NCI-H1436 treated with DMSO at 0.1 percent for 48 hours (cell line): Measurements from ENCODE around the gene HDDC2.
"Not testable (repeated sequence)": the region's sequence is repeated elsewhere in the genome, so short reads cannot be mapped to it uniquely, and the experiment has no call there.

ENCODE experiments used
- DNase-seq: peaks from one replicate; lab custom pipeline; 2025; lab: John Stamatoyannopoulos, UW

The HDDC2 gene

GRCh38 chr6:125306756-125307149 is 5.0 kb upstream of the HDDC2 start:
- DNase-seq: no peak

- DNase-seq: no peak
These were observed 3.3 kb upstream of the HDDC2 start for GRCh38 chr6:125304970-125305660.

GRCh38 chr6:125303512-125303854 is 1.7 kb upstream of the HDDC2 start:
- DNase-seq: no peak

- DNase-seq: no peak
These were observed 1.2 kb upstream of the HDDC2 start for GRCh38 chr6:125302840-125303511.

GRCh38 chr6:125300992-125301434 is 754 bp downstream of the HDDC2 start:
- DNase-seq: no peak

- DNase-seq: no peak
These were observed 2.5 kb downstream of the HDDC2 start for GRCh38 chr6:125299257-125299656.

- DNase-seq: no peak
These were observed 5.3 kb downstream of the HDDC2 start for GRCh38 chr6:125296471-125296870.

GRCh38 chr6:125294925-125295324 is 6.8 kb downstream of the HDDC2 start:
- DNase-seq: no peak

GRCh38 chr6:125294036-125294435 is 7.7 kb downstream of the HDDC2 start:
- no peak for DNase-seq

- DNase-seq: no peak
These were observed 8.2 kb downstream of the HDDC2 start for GRCh38 chr6:125293587-125293986.

GRCh38 chr6:125287718-125288117 is 14.0 kb downstream of the HDDC2 start:
- DNase-seq: no peak

- DNase-seq: no peak
These were observed 15.8 kb downstream of the HDDC2 start for GRCh38 chr6:125285936-125286335.

GRCh38 chr6:125285353-125285752 is 16.4 kb downstream of the HDDC2 start:
- DNase-seq: no peak

- DNase-seq: not testable (repeated sequence)
These were observed 19.3 kb downstream of the HDDC2 start for GRCh38 chr6:125282470-125282869.

GRCh38 chr6:125280370-125281035 is 21.3 kb downstream of the HDDC2 start:
- DNase-seq: not testable (repeated sequence)

GRCh38 chr6:125279961-125280360 is 21.8 kb downstream of the HDDC2 start:
- DNase-seq: no peak

- no peak for DNase-seq
These were observed 23.9 kb downstream of the HDDC2 start for GRCh38 chr6:125277838-125278237.

GRCh38 chr6:125275779-125276178 is 26.0 kb downstream of the HDDC2 start:
- DNase-seq: no peak

- no peak for DNase-seq
These were observed 26.8 kb downstream of the HDDC2 start for GRCh38 chr6:125274935-125275334.

GRCh38 chr6:125273965-125274364 is 27.8 kb downstream of the HDDC2 start:
- DNase-seq: no peak

- no peak for DNase-seq
These were observed 28.5 kb downstream of the HDDC2 start for GRCh38 chr6:125273251-125273650.

- no peak for DNase-seq
These were observed 30.1 kb downstream of the HDDC2 start for GRCh38 chr6:125271486-125272159.

- no peak for DNase-seq
These were observed 31.4 kb downstream of the HDDC2 start for GRCh38 chr6:125270380-125270779.
